Breast epithelium (tissue), 4 donors: ENCODE results near the gene STIL. TPM values are rescaled to one million over a fixed set of nuclear protein-coding genes. Genes with fewer than 3 reads are reported as not detected.

Experiments
- DNase-seq, 2 donors: peaks; one replicate each; pipeline ENCODE4 v3.0.0-alpha.2; 2019; ENCODE audit warnings: low spot score in 2 of 2
- H3K27ac ChIP-seq, 2 donors: fragments of 200-600 bp; sonication (generic) in 1 of 2; one replicate each; pipeline ENCODE4 v1.5.1; 2016 to 2019; ENCODE audit warnings: mild to moderate bottlenecking in 1 of 2
- H3K27me3 ChIP-seq, 2 donors: fragments of 200-600 bp; sonication (generic) in 1 of 2; one replicate each; pipeline versions ENCODE4 v1.5.1 to v1.6.0; 2017 to 2019; ENCODE audit warnings: control low read depth in 1 of 2, mild to moderate bottlenecking in 1 of 2
- H3K36me3 ChIP-seq: fragments of 200-600 bp; one replicate; pipeline ENCODE4 v1.5.1; 2019
- H3K4me1 ChIP-seq, 2 donors: fragments of 200-600 bp; sonication (generic); one replicate each; pipeline ENCODE4 v1.5.1; 2016 to 2019; ENCODE audit warnings: control low read depth in 1 of 2
- H3K4me3 ChIP-seq, 3 donors: fragments of 200-600 bp; sonication (generic); 1 replicate in 2 of 3; 2 replicates in 1 of 3; pipeline ENCODE4 v1.5.1; 2016 to 2019; ENCODE audit warnings: mild to moderate bottlenecking in 3 of 3, moderate library complexity in 2 of 3
- H3K9me3 ChIP-seq, 2 donors: fragments of 200-600 bp; sonication (generic) in 1 of 2; one replicate each; pipeline ENCODE4 v1.5.1; 2016 to 2019; ENCODE audit warnings: control low read depth in 1 of 2
- CTCF ChIP-seq, 3 donors: fragments of 450-650 bp; IDR thresholded peaks; one replicate each; pipeline ENCODE4 v1.5.1; 2016 to 2017; ENCODE audit warnings: antibody characterized with exemption in 3 of 3, mild to moderate bottlenecking in 3 of 3, moderate library complexity in 3 of 3
- POLR2A ChIP-seq: fragments of 450-650 bp; IDR thresholded peaks from one replicate; pipeline ENCODE4 v1.6.1; 2016; ENCODE audit warnings: antibody characterized with exemption, mild to moderate bottlenecking, moderate library complexity
- POLR2AphosphoS5 ChIP-seq, 3 donors: sonication (generic); formaldehyde crosslinking; IDR thresholded peaks; one replicate each; pipeline ENCODE4 v1.6.1; 2017; ENCODE audit warnings: antibody characterized with exemption in 3 of 3
- intact Hi-C: fragments of 100-400 bp; cut with DNase I; formaldehyde crosslinking; loops from one replicate; pipeline ENCODE4 v1.15.1; 2023; ENCODE audit warnings: low total_unique reads
- total RNA-seq, 3 donors: library from RNA; depleted of rRNA; stranded (reverse); fragments of >200 nt; gene quantifications; one replicate each; pipeline ENCODE4 v1.1.0, GENCODE V29; 2016

STIL gene
- total RNA-seq, 3 donors from 2014 or later: 2.3 to 4.8 (median 3.2) TPM

- Histone ChIP-seq H3K27me3 (peaks cover 4 to 85% of the 10 kb centered on the region in 2 donors), H3K4me1 (peaks cover 0 to 7% of the 10 kb centered on the region in 2 donors), H3K27ac (no peak overlapping the region), H3K4me3 (peak overlapping the region; percentile 15 to 63 (median 32)), H3K36me3 (no peaks in the 10 kb centered on the region), H3K9me3 (no peaks in the 10 kb centered on the region)
- no peak for DNase-seq
- intact Hi-C loops: no loop called here
- no peak for TF ChIP-seq POLR2A
- TF ChIP-seq POLR2AphosphoS5 (IDR thresholded peaks at IDR 0.05): no peak
- TF ChIP-seq CTCF (IDR thresholded peaks at IDR 0.05): no peak
Observed at GRCh38 chr1:47224676-47225399, 89.1 kb downstream of the STIL start.

- Histone ChIP-seq H3K27me3 (peaks cover 4 to 78% of the 10 kb centered on the region in 2 donors), H3K36me3 (no peaks in the 10 kb centered on the region), H3K4me3 (peak overlapping the region in 1 of 3 donors; percentile 63), H3K4me1 (peaks cover 0 to 7% of the 10 kb centered on the region in 2 donors), H3K9me3 (no peaks in the 10 kb centered on the region), H3K27ac (no peak overlapping the region)
- intact Hi-C loops: no loop called here
- no peak for DNase-seq
- TF ChIP-seq POLR2AphosphoS5 (IDR thresholded peaks at IDR 0.05) (no peak), CTCF (IDR thresholded peaks at IDR 0.05) (no peak), POLR2A (no peak)
Observed at GRCh38 chr1:47223921-47224675, 89.8 kb downstream of the STIL start.

- DNase-seq: no peak
- no peak overlapping the region for H3K4me3 ChIP-seq
- H3K27me3 ChIP-seq: peaks cover 4 to 70% of the 10 kb centered on the region in 2 donors
- no peaks in the 10 kb centered on the region for H3K36me3 ChIP-seq
- intact Hi-C loops: no loop called here
- no peak overlapping the region for H3K27ac ChIP-seq
- TF ChIP-seq POLR2AphosphoS5 (IDR thresholded peaks at IDR 0.05) (no peak), POLR2A (no peak), CTCF (IDR thresholded peaks at IDR 0.05) (no peak)
- H3K9me3 ChIP-seq: no peaks in the 10 kb centered on the region
- peaks cover 0 to 7% of the 10 kb centered on the region in 2 donors for H3K4me1 ChIP-seq
Observed at GRCh38 chr1:47223174-47223920, 90.6 kb downstream of the STIL start.

GRCh38 chr1:47222476-47222875, 91.5 kb downstream of the STIL start:
- H3K27me3 ChIP-seq: peaks cover 4 to 62% of the 10 kb centered on the region in 2 donors
- H3K4me1 ChIP-seq: peaks cover 0 to 7% of the 10 kb centered on the region in 2 donors
- no peak for TF ChIP-seq POLR2AphosphoS5 (IDR thresholded peaks at IDR 0.05)
- TF ChIP-seq CTCF (IDR thresholded peaks at IDR 0.05): no peak
- no peak for TF ChIP-seq POLR2A
- H3K27ac ChIP-seq: no peak overlapping the region
- H3K36me3 ChIP-seq: no peaks in the 10 kb centered on the region
- H3K4me3 ChIP-seq: no peak overlapping the region
- no peak for DNase-seq
- intact Hi-C loops: no loop called here
- no peaks in the 10 kb centered on the region for H3K9me3 ChIP-seq
